Measurements from ENCODE around the gene FBLN1.

DNA sequence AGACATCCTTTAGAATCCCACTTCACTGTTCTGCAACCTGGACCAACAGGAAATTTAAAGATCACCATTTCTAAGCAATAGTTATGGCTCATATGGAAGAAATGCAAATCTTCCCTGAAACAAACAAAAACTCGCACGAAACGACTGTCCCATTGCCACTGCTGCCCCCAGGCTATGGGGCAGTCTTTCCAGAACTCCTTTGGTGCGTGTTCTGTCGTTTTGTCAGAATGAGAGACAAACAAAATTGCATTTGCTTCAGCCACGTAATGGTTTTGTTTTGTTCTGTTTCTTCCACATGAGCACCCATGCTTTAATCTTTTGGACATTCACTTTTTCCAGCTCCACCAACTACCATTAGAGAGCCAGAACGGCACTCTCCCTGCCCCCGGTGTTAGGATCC is 10.8 kb upstream of the FBLN1 start:
- TF ChIP-seq, protein P1, sequence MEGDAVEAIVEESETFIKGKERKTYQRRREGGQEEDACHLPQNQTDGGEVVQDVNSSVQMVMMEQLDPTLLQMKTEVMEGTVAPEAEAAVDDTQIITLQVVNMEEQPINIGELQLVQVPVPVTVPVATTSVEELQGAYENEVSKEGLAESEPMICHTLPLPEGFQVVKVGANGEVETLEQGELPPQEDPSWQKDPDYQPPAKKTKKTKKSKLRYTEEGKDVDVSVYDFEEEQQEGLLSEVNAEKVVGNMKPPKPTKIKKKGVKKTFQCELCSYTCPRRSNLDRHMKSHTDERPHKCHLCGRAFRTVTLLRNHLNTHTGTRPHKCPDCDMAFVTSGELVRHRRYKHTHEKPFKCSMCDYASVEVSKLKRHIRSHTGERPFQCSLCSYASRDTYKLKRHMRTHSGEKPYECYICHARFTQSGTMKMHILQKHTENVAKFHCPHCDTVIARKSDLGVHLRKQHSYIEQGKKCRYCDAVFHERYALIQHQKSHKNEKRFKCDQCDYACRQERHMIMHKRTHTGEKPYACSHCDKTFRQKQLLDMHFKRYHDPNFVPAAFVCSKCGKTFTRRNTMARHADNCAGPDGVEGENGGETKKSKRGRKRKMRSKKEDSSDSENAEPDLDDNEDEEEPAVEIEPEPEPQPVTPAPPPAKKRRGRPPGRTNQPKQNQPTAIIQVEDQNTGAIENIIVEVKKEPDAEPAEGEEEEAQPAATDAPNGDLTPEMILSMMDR (IDR thresholded peaks at IDR 0.05): no peak
- no peak for TF ChIP-seq EZH2 (IDR thresholded peaks at IDR 0.05; ENCODE audit: borderline replicate concordance, insufficient read depth, low read depth, low read length, poor library complexity, severe bottlenecking)

Data from B cell (primary cell).